ENCODE measurements around the gene S100PBP.

The S100PBP gene

GRCh38 chr1:32830092-32830852, 12.8 kb downstream of the S100PBP start:
- no peak for DNase-seq

GRCh38 chr1:32831878-32832277, 14.4 kb downstream of the S100PBP start:
- no peak for DNase-seq

GRCh38 chr1:32848354-32849063, 31.1 kb downstream of the S100PBP start:
- no peak for DNase-seq

- no peak for DNase-seq
Measured at GRCh38 chr1:32855861-32856617, 38.6 kb downstream of the S100PBP start.

GRCh38 chr1:32858136-32858535, 40.7 kb downstream of the S100PBP start:
- no peak for DNase-seq

- DNase-seq = no peak
Measured at GRCh38 chr1:32858791-32859190, 41.3 kb downstream of the S100PBP start.

GRCh38 chr1:32859915-32860314, 42.5 kb downstream of the S100PBP start:
- DNase-seq = no peak

GRCh38 chr1:32860566-32860965, 43.1 kb downstream of the S100PBP start:
- DNase-seq = no peak

GRCh38 chr1:32861904-32862695, 44.6 kb downstream of the S100PBP start:
- DNase-seq = no peak

GRCh38 chr1:32863218-32863880, 45.9 kb downstream of the S100PBP start:
- DNase-seq = no peak

- DNase-seq = no peak
Measured at GRCh38 chr1:32863881-32864245, 46.4 kb downstream of the S100PBP start.

- DNase-seq = no peak
Measured at GRCh38 chr1:32864375-32865019, 47.0 kb downstream of the S100PBP start.

GRCh38 chr1:32865639-32866405, 48.4 kb downstream of the S100PBP start:
- DNase-seq = no peak

- no peak for DNase-seq
Measured at GRCh38 chr1:32867151-32867550, 49.7 kb downstream of the S100PBP start.

- DNase-seq = no peak
Measured at GRCh38 chr1:32867671-32868070, 50.2 kb downstream of the S100PBP start.

- DNase-seq = no peak
Measured at GRCh38 chr1:32868085-32868484, 50.6 kb downstream of the S100PBP start.

GRCh38 chr1:32868806-32869455, 51.5 kb downstream of the S100PBP start:
- no peak for DNase-seq

- no peak for DNase-seq
Measured at GRCh38 chr1:32869923-32870614, 52.6 kb downstream of the S100PBP start.

GRCh38 chr1:32870615-32871363, 53.3 kb downstream of the S100PBP start, which contains the start of gene FNDC5:
Gene FNDC5 (minus strand): TSS chr1:32870912.
- DNase-seq = no peak

Measured in stimulated activated CD8-positive, alpha-beta memory T cell treated with anti-CD3 and anti-CD28 coated beads, Interleukin-4, amount 100 ng/mL, for 48 hours (primary cell).